ENCODE results near the gene HOXA5. TPM values are rescaled to one million over a fixed set of nuclear protein-coding genes. Genes with fewer than 3 reads are reported as not detected.

Gene HOXA5
- total RNA-seq (2014; rRNA removed; shearing (Covaris generic)), result 6.5 and 10.3 TPM in 2 replicates
- 5.2 and 6.8 TPM in 2 replicates for polyA plus RNA-seq (2015; cell fraction: cytosol; rRNA removed)
- polyA plus RNA-seq (2015; cell fraction: nucleus; rRNA removed), result 4.6 and 25.4 TPM in 2 replicates

- in situ Hi-C loops (cut with HindIII; ENCODE audit: low pct_unique_long_range_greater_than_20kb, low sequenced_read_pairs), result no loop called here
- peak; percentile 98 for DNase-seq (ENCODE audit: low read depth, low spot score)
Observed at GRCh38 chr7:27143023-27143949, at the start of gene HOXA5. Gene HOXA5, minus strand, starts transcription at chr7:27143681. Its CDS starts 74 bp downstream, at chr7:27143607.

- in situ Hi-C loops (cut with HindIII; ENCODE audit: low pct_unique_long_range_greater_than_20kb, low sequenced_read_pairs), result no loop called here
- no peak for DNase-seq (ENCODE audit: low read depth, low spot score)
Observed at GRCh38 chr7:27192546-27193334, 49.3 kb upstream of the HOXA5 start.

- DNase-seq (ENCODE audit: low read depth, low spot score), result no peak
- in situ Hi-C loops (cut with HindIII; ENCODE audit: low pct_unique_long_range_greater_than_20kb, low sequenced_read_pairs), result no loop called here
Observed at GRCh38 chr7:27191833-27192545, 48.5 kb upstream of the HOXA5 start.

GRCh38 chr7:27191161-27191731 is 47.8 kb upstream of the HOXA5 start:
- in situ Hi-C loops (cut with HindIII; ENCODE audit: low pct_unique_long_range_greater_than_20kb, low sequenced_read_pairs), result no loop called here
- DNase-seq (ENCODE audit: low read depth, low spot score), result no peak

DNA sequence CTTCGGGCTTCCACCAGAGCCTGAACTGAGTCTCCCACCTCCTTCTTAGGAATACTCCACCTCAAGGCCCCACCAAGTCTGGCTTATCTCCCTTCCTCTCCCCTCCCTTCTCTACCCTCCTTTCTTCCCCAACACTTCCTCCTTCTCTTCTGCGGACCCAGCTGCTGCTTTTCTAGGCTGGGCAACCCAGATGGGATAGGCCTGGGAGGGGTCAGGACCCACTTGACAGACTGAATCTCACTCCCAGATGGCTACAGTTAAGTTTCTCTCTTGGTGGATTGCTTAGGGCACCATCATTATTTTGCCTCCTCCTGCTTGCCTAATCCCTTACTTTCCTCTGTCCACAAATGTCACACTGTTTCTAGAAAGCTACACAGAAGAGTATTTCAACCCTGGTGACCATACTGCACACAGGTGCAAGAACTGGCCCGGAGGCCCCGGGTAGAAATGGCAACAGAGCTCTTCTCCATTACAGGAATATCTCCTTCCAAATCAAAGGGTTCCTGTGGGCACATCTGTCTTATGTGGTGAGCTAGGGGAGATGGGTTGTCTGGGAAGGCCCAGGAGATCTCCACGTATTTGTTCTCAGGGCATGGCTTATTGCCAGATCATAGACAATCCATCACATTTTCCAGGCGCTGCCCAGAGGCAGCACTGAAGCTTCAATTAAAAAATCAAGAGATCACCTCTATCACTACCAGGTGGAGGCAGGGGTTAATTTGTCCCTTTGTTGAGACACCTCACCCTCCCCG is 46.7 kb upstream of the HOXA5 start:
- in situ Hi-C loops (cut with HindIII; ENCODE audit: low pct_unique_long_range_greater_than_20kb, low sequenced_read_pairs), result no loop called here
- DNase-seq (ENCODE audit: low read depth, low spot score), result no peak

GRCh38 chr7:27189295-27189996 is 46.0 kb upstream of the HOXA5 start:
- DNase-seq (ENCODE audit: low read depth, low spot score), result no peak
- in situ Hi-C loops (cut with HindIII; ENCODE audit: low pct_unique_long_range_greater_than_20kb, low sequenced_read_pairs), result no loop called here

GRCh38 chr7:27188386-27189294 is 45.2 kb upstream of the HOXA5 start:
- in situ Hi-C loops (cut with HindIII; ENCODE audit: low pct_unique_long_range_greater_than_20kb, low sequenced_read_pairs), result no loop called here
- no peak for DNase-seq (ENCODE audit: low read depth, low spot score)

DNA sequence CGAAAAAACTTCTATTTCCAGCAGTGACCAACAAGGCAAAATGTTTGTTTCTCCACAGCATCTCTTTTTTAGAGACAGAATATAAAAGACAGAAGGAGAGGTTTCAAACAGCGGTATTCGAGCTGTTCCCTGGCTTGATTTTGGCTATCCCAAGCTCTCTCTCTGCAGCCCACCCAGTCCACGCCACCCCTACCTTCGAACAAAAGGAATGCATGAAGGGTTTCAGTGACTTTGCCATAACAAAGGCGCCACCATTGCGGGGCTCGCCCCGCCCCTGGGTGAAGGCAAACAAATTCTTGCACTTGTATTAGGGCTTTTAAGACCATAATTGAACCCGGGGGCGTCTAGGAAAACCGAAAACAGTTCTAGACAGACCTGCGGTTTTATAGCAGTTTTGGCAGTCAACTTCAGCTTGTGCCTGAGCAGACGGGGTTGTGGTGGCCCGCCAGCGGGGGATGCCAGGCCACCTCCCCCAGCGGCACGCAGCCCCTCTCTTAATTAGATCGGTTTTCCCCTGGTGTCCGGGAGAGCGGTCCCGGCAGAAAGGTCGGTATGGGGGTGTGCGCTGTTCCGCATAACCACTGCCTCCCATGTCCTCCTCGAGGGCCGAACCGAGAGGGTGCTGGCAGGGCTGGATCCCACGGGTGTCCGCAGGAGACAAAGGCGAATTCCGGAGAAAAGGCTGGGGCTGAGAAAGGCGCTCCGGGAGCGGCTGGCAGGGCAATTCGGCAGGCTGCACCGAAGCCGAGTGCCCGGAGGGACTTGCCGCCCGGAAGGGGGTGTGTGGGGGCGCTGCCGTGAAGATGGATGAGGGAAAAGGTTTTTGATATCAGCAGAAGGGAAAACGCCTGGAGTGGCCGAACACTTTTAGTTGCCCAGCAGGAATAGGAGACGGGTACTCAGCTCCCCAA is 44.2 kb upstream of the HOXA5 start:
- in situ Hi-C loops (cut with HindIII; ENCODE audit: low pct_unique_long_range_greater_than_20kb, low sequenced_read_pairs), result no loop called here
- DNase-seq (ENCODE audit: low read depth, low spot score), result no peak

DNA sequence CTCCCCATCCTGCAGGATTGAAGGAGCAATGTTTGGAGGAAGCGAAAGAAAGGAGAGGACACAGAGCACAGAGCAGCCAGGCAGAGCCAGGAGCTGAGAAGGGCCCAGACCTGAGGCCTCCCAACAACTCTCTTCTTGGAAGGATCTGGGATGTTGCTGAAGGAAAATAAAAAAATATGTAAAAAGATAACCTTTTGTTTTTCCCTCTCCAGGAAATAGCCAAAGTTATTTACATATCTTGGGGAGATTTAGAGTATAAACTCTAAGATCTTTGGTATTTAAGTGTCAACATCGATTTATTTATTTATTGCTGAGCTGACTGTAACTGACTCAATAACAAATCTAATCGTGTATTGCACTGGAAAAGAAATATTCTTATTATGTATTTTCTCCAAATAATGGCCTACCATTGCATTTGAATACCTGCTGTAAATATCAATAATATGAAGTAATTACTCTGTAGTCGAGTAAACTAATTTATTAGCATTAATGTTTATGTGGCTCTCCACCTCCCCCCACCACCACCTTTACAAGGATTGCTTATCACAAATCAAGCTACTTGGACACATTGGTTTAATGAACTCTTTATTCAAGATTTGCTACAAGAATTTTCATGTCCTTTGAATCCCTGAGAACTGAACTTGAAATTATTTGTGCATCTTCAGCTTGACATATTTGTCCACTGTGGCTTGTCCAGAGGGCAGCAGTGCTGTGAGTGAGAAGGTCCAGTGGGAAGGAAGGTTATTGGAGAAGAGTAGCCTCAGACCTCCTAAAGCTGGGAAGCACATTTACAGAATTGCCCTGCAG is 43.4 kb upstream of the HOXA5 start:
- in situ Hi-C loops (cut with HindIII; ENCODE audit: low pct_unique_long_range_greater_than_20kb, low sequenced_read_pairs), result no loop called here
- no peak for DNase-seq (ENCODE audit: low read depth, low spot score)

- no peak for DNase-seq (ENCODE audit: low read depth, low spot score)
- in situ Hi-C loops (cut with HindIII; ENCODE audit: low pct_unique_long_range_greater_than_20kb, low sequenced_read_pairs), result no loop called here
Observed at GRCh38 chr7:27185854-27186667, 42.6 kb upstream of the HOXA5 start.

GRCh38 chr7:27185013-27185853 is 41.8 kb upstream of the HOXA5 start, which contains the start of gene HOXA11:
Gene HOXA11, minus strand, starts transcription at chr7:27185232. Its CDS starts 88 bp downstream, at chr7:27185144.
- in situ Hi-C loops (cut with HindIII; ENCODE audit: low pct_unique_long_range_greater_than_20kb, low sequenced_read_pairs), result no loop called here
- DNase-seq (ENCODE audit: low read depth, low spot score), result no peak

DNA sequence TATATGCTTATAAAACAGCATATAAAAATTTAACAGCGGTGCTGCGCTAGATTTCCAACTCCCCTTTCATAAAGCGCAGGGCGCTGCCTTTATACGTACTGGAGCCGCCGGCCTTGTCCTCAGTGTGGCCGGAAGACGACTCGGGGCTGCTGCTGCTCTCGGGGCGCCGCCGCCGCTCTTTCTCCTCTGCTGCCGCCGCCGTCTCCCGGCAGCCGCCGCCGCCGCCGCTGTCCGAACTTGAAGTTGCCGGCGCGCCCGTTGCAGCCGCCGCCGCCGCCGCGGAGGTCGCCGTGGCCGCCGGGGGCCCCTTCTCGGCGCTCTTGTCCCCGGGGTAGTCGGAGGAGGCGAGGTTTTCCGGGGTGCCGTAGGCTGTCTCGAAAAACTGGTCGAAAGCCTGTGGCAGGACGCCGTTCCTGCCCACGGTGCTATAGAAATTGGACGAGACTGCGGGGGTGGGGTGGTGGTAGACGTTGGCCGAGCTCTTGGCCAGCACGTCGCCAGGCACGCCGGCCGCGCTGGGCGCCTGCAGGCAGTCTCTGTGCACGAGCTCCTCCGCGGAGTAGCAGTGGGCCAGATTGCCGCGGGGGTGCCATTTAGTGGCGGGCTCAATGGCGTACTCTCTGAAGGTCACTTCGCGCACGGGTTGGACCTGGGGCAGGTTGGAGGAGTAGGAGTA is 41.0 kb upstream of the HOXA5 start:
- in situ Hi-C loops (cut with HindIII; ENCODE audit: low pct_unique_long_range_greater_than_20kb, low sequenced_read_pairs), result no loop called here

More for the DNA sequence above, 41.0 kb upstream of the HOXA5 start:
- DNase-seq (ENCODE audit: low read depth, low spot score), result no peak

Data from SK-MEL-5 (cell line).